ENCODE measurements around the gene CD74. TPM values are rescaled to one million over a fixed set of nuclear protein-coding genes. Genes with fewer than 3 reads are reported as not detected.
A peak's percentile ranks its signal among the peaks of the same experiment; 100 is the strongest.

CD74 gene
- total and polyA plus RNA-seq, 2 of the 8 experiments (the other 6 are each of a cell fraction or from before 2014, with no cell fraction given): 45.9 to 61.0 TPM

DNA sequence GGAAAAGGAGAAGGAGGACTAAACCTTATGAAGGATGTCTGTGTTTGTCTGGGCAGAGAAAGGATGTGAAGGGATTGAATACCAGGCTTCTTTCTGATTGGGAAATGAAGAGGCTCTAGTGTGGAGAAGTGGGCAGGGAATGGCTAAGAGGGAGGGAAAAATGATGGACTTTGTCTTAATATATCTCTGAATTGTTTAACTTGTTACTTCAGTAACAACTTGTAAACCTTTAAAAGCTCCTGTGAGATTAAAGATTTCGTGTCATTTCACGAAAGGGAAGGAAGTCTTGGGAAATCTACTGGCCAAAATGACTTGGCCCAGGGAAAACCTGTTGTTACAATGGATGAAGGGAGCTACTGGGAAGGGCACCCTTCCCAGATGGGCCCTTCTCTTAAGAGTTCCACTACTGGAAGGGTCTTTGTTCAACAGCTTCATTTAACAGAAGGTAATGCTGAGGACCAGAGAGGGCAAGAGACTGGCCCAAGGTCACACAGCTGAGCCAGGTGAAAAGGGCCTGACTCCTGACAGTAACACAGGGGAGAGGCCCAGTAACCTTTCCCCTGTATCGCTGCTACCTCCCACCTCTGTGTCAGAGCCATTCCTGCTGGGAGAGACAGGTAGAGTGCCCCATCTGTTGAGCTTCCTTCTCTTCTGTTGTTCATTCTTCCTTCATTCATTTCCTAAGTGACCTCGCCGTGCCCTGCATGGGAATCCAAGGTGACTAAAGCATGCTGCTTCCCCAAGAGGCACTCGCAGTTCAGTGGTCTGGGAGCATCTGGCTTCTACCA is 60.3 kb downstream of the CD74 start:
- H3K18ac ChIP-seq (ENCODE audit: extremely low read depth, low read length): no peak overlapping the region
- no peak overlapping the region for H2AFZ ChIP-seq (ENCODE audit: low read length)
- 0 out of 2 replicates have a peak, but pooled peaks cover 4% of the 10 kb centered on the region for H3K23me2 ChIP-seq (ENCODE audit: low read depth, low read length)
- no peak overlapping the region for H3K4me3 ChIP-seq (ENCODE audit: extremely low read depth in 1 of 4, insufficient read depth in 2 of 4, low read depth in 3 of 4, low read length in 4 of 4)
- H3K27ac ChIP-seq (ENCODE audit: low read depth, low read length): no peak overlapping the region
- no peak overlapping the region for H3K9ac ChIP-seq (replicated peaks in 1 of 4; ENCODE audit: extremely low read depth in 1 of 4, low read depth in 3 of 4, low read length in 3 of 4)
- no peaks in the 10 kb centered on the region for H3K79me1 ChIP-seq (ENCODE audit: low read depth, low read length)
- H4K20me1 ChIP-seq (replicated peaks in 1 of 2; ENCODE audit: control insufficient read depth in 1 of 2, insufficient read depth in 2 of 2, low read length in 2 of 2): no peaks in the 10 kb centered on the region
- TF ChIP-seq PHF8 (conservative IDR thresholded peaks at IDR 0.05; ENCODE audit: low read depth, low read length): no peak
- no peak for TF ChIP-seq TAF7 (optimal IDR thresholded peaks at IDR 0.05; ENCODE audit: borderline replicate concordance, low read depth, low read length)
- peak; percentile 91 for TF ChIP-seq KDM1A (IDR thresholded peaks at IDR 0.05; ENCODE audit: borderline replicate concordance, low read length)
- no peak for TF ChIP-seq CREB1 (IDR thresholded peaks at IDR 0.05)
- TF ChIP-seq, protein P1, sequence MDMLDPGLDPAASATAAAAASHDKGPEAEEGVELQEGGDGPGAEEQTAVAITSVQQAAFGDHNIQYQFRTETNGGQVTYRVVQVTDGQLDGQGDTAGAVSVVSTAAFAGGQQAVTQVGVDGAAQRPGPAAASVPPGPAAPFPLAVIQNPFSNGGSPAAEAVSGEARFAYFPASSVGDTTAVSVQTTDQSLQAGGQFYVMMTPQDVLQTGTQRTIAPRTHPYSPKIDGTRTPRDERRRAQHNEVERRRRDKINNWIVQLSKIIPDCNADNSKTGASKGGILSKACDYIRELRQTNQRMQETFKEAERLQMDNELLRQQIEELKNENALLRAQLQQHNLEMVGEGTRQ (IDR thresholded peaks at IDR 0.05; ENCODE audit: low read length): no peak
- H3K14ac ChIP-seq (ENCODE audit: insufficient read length): no peak overlapping the region
- H2BK12ac ChIP-seq (ENCODE audit: low read depth, low read length): no peak overlapping the region
- H2BK120ac ChIP-seq (replicated peaks; ENCODE audit: low read depth, low read length): no peak overlapping the region
- POLR2A ChIA-PET (ENCODE audit: partially characterized antibody): interaction anchor here (0.7 to 1.9 kb wide), 3 partner anchors 10 to 138 kb away, joined by 3 to 7 read pairs (median 4); no protein-coding TSS in a partner anchor
- H4K8ac ChIP-seq (ENCODE audit: extremely low read depth, insufficient read depth, low read length): no peak overlapping the region
- H2BK15ac ChIP-seq (ENCODE audit: low read length): no peak overlapping the region
- H4K5ac ChIP-seq (ENCODE audit: insufficient read length, low read depth, low read length): no peak overlapping the region
- no peak overlapping the region for H3K4ac ChIP-seq (replicated peaks; ENCODE audit: insufficient read length, low read depth, low read length)
- no peaks in the 10 kb centered on the region for H3K9me3 ChIP-seq (ENCODE audit: insufficient read depth in 2 of 2, low read depth in 1 of 2, low read length in 1 of 2)
- no peaks in the 10 kb centered on the region for H3K27me3 ChIP-seq (replicated peaks in 1 of 4; ENCODE audit: control insufficient read depth in 3 of 4, extremely low read depth in 1 of 4, insufficient read depth in 3 of 4, low read length in 3 of 4)
- H3K36me3 ChIP-seq (ENCODE audit: control insufficient read depth in 2 of 4, insufficient read depth in 4 of 4, low read length in 3 of 4): no peaks in the 10 kb centered on the region
- H2BK5ac ChIP-seq (ENCODE audit: low read depth, low read length): no peak overlapping the region
- H4K91ac ChIP-seq (replicated peaks; ENCODE audit: insufficient read length, low read length): no peak overlapping the region
- 79% methylated on average over 6 of the region's 6 CpGs; no CpG with 5 or more reads in 1 of the 2 experiments for WGBS, 2 experiments (ENCODE audit: extremely low coverage in 1 of 2, insufficient coverage in 1 of 2, insufficient read length in 1 of 2, insufficient replicate concordance in 2 of 2, low coverage in 1 of 2, low lambda C conversion rate in 2 of 2, missing lambda C conversion rate in 1 of 2)
- peaks cover 0 to 9% (median 2%) of the 10 kb centered on the region in 4 experiments; a peak in 5 of 7 replicates for H3K4me1 ChIP-seq (replicated peaks in 1 of 4; ENCODE audit: control insufficient read depth in 3 of 4, insufficient read depth in 4 of 4, low read length in 3 of 4)
- no peak overlapping the region for H2AK5ac ChIP-seq (ENCODE audit: low read depth, low read length)
- no peak overlapping the region for H2BK20ac ChIP-seq (ENCODE audit: low read length)
- no peak overlapping the region for H3K23ac ChIP-seq (ENCODE audit: insufficient read length)
- H3K79me2 ChIP-seq (ENCODE audit: control insufficient read depth in 1 of 2, insufficient read depth in 2 of 2, low read length in 2 of 2): no peaks in the 10 kb centered on the region
- CTCF ChIA-PET (ENCODE audit: partially characterized antibody): interaction anchor here (0.6 to 9.1 kb wide), 19 partner anchors 9 to 256 kb away, joined by 3 to 126 read pairs (median 4); partner anchors contain the start of gene ARSI
- FAIRE-seq (no peak), DNase-seq (ENCODE audit: low read depth in 1 of 2, low spot score in 2 of 2) (peak in 1 of 2 experiments; percentile 17)
- no peak overlapping the region for H3K4me2 ChIP-seq (ENCODE audit: insufficient read depth in 1 of 2, low read depth in 2 of 2, low read length in 2 of 2)
- no peak overlapping the region for H3K56ac ChIP-seq (replicated peaks; ENCODE audit: insufficient read length, low read depth, low read length)
